HG03097 (cell line): ENCODE results near the gene EIF4ENIF1.
"Not testable (repeated sequence)": the region's sequence is repeated elsewhere in the genome, so short reads cannot be mapped to it uniquely, and the experiment has no call there.

Source experiments
- ATAC-seq: cut with Tn5 transposase; IDR thresholded peaks from one replicate; pipeline ENCODE4 v1.9.1; 2021; ENCODE audit not compliant: unreplicated experiment, low FRiP score

The EIF4ENIF1 gene

GRCh38 chr22:31493355-31493754, 3.7 kb upstream of the EIF4ENIF1 start:
- not testable (repeated sequence) for ATAC-seq

GRCh38 chr22:31492151-31492550, 2.5 kb upstream of the EIF4ENIF1 start:
- no peak for ATAC-seq

- no peak for ATAC-seq
Observed at GRCh38 chr22:31491218-31491962, 1.7 kb upstream of the EIF4ENIF1 start.

GRCh38 chr22:31490496-31490925, 869 bp upstream of the EIF4ENIF1 start:
- peak; percentile 51 for ATAC-seq

- ATAC-seq: peak; percentile 10
Observed at GRCh38 chr22:31488988-31489617, 539 bp downstream of the EIF4ENIF1 start.

- ATAC-seq: no peak
Observed at GRCh38 chr22:31488346-31488883, 1.2 kb downstream of the EIF4ENIF1 start.

GRCh38 chr22:31486951-31487350, 2.7 kb downstream of the EIF4ENIF1 start:
- no peak for ATAC-seq

GRCh38 chr22:31486369-31486768, 3.3 kb downstream of the EIF4ENIF1 start:
- not testable (repeated sequence) for ATAC-seq

- not testable (repeated sequence) for ATAC-seq
Observed at GRCh38 chr22:31482470-31482869, 7.2 kb downstream of the EIF4ENIF1 start.

GRCh38 chr22:31481129-31481528, 8.5 kb downstream of the EIF4ENIF1 start:
- ATAC-seq: no peak

GRCh38 chr22:31477329-31477728, 12.3 kb downstream of the EIF4ENIF1 start:
- ATAC-seq: peak; percentile 59

- ATAC-seq: no peak
Observed at GRCh38 chr22:31475800-31476199, 13.8 kb downstream of the EIF4ENIF1 start.

GRCh38 chr22:31474743-31475142, 14.9 kb downstream of the EIF4ENIF1 start:
- no peak for ATAC-seq

- ATAC-seq: no peak
Observed at GRCh38 chr22:31465307-31465706, 24.3 kb downstream of the EIF4ENIF1 start.

- ATAC-seq: no peak
Observed at GRCh38 chr22:31461699-31462098, 27.9 kb downstream of the EIF4ENIF1 start.

GRCh38 chr22:31451709-31452571, 37.7 kb downstream of the EIF4ENIF1 start:
- no peak for ATAC-seq

GRCh38 chr22:31449506-31449905, 40.1 kb downstream of the EIF4ENIF1 start:
- no peak for ATAC-seq

GRCh38 chr22:31448382-31448781, 41.3 kb downstream of the EIF4ENIF1 start:
- no peak for ATAC-seq

GRCh38 chr22:31447337-31447736, 42.3 kb downstream of the EIF4ENIF1 start:
- no peak for ATAC-seq

GRCh38 chr22:31446767-31447166, 42.9 kb downstream of the EIF4ENIF1 start:
- no peak for ATAC-seq

GRCh38 chr22:31446208-31446607, 43.4 kb downstream of the EIF4ENIF1 start:
- no peak for ATAC-seq
